Loucy (cell line): ENCODE measurements around the gene ZNF135.

ENCODE experiments used
- H2AFZ ChIP-seq: fragments of 200-600 bp; sonication (generic); 2 replicates; pipeline ENCODE4 v1.6.0; 2016; ENCODE audit warnings: antibody characterized with exemption, mild to moderate bottlenecking, low read length, moderate library complexity
- H3F3A ChIP-seq: fragments of 200-600 bp; 2 replicates; pipeline ENCODE4 v1.6.0; 2016; ENCODE audit warnings: antibody characterized with exemption, low read depth, mild to moderate bottlenecking
- H3K27me3 ChIP-seq: fragments of 200-600 bp; sonication (generic); 2 replicates; pipeline ENCODE4 v1.6.1; 2014; ENCODE audit warnings: low read length, mild to moderate bottlenecking; ENCODE audit not compliant: insufficient read depth, poor library complexity, severe bottlenecking
- H3K36me3 ChIP-seq: fragments of 200-600 bp; sonication (generic); 2 replicates; pipeline ENCODE4 v1.6.1; 2016; ENCODE audit warnings: low read length; ENCODE audit not compliant: insufficient read depth
- H3K4me1 ChIP-seq: fragments of 200-600 bp; sonication (generic); 2 replicates; pipeline ENCODE4 v1.5.1; 2014; ENCODE audit warnings: low read length, mild to moderate bottlenecking; ENCODE audit not compliant: insufficient read depth, poor library complexity, severe bottlenecking
- H3K4me2 ChIP-seq: fragments of 200-600 bp; sonication (generic); 2 replicates; pipeline ENCODE4 v1.6.0; 2014; ENCODE audit warnings: antibody characterized with exemption, low read length, low read depth, mild to moderate bottlenecking; ENCODE audit not compliant: poor library complexity, severe bottlenecking
- H3K4me3 ChIP-seq: fragments of 200-600 bp; sonication (generic); 2 replicates; pipeline ENCODE4 v1.5.1; 2014; ENCODE audit warnings: low read length, mild to moderate bottlenecking, mixed read lengths; ENCODE audit not compliant: poor library complexity, severe bottlenecking
- H3K79me2 ChIP-seq: fragments of 200-600 bp; sonication (generic); 2 replicates; pipeline ENCODE4 v1.6.1; 2014; ENCODE audit warnings: low read length; ENCODE audit not compliant: insufficient read depth
- H3K9ac ChIP-seq: fragments of 200-600 bp; sonication (generic); 2 replicates; pipeline ENCODE4 v1.6.0; 2014; ENCODE audit warnings: mild to moderate bottlenecking, low read depth, low read length, moderate library complexity; ENCODE audit not compliant: poor library complexity, severe bottlenecking
- H3K9me2 ChIP-seq: fragments of 200-600 bp; sonication (generic); replicated peaks from 2 replicates; pipeline ENCODE4 v1.6.1; 2016; ENCODE audit warnings: low read depth, low read length, mixed read lengths
- H3K9me3 ChIP-seq: fragments of 200-600 bp; sonication (generic); 2 replicates; pipeline ENCODE4 v1.6.1; 2014; ENCODE audit warnings: mild to moderate bottlenecking, antibody characterized with exemption, low read length, low read depth; ENCODE audit not compliant: insufficient read depth
- H4K20me1 ChIP-seq: fragments of 200-600 bp; sonication (generic); 2 replicates; pipeline ENCODE4 v1.6.0; 2014; ENCODE audit warnings: antibody characterized with exemption, low read length, mild to moderate bottlenecking; ENCODE audit not compliant: insufficient read depth, poor library complexity, severe bottlenecking
- EZH2phosphoT487 ChIP-seq: fragments of 200-600 bp; IDR thresholded peaks from 2 replicates; pipeline ENCODE4 v1.6.1; 2018; ENCODE audit warnings: antibody characterized with exemption, mild to moderate bottlenecking, moderate library complexity, borderline replicate concordance
- TF ChIP-seq, protein P1 (sequence below): fragments of 200-600 bp; sonication (generic); conservative IDR thresholded peaks from 2 replicates; pipeline ENCODE4 v1.5.1; 2014; ENCODE audit warnings: mild to moderate bottlenecking, antibody characterized with exemption, low read length

The ZNF135 gene

GRCh38 chr19:58084596-58085347 is 25.7 kb downstream of the ZNF135 start:
- H3K9ac ChIP-seq: no peak overlapping the region
- no peaks in the 10 kb centered on the region for H3K79me2 ChIP-seq
- H3K36me3 ChIP-seq: no peaks in the 10 kb centered on the region
- TF ChIP-seq EZH2phosphoT487: no peak
- TF ChIP-seq, protein P1, sequence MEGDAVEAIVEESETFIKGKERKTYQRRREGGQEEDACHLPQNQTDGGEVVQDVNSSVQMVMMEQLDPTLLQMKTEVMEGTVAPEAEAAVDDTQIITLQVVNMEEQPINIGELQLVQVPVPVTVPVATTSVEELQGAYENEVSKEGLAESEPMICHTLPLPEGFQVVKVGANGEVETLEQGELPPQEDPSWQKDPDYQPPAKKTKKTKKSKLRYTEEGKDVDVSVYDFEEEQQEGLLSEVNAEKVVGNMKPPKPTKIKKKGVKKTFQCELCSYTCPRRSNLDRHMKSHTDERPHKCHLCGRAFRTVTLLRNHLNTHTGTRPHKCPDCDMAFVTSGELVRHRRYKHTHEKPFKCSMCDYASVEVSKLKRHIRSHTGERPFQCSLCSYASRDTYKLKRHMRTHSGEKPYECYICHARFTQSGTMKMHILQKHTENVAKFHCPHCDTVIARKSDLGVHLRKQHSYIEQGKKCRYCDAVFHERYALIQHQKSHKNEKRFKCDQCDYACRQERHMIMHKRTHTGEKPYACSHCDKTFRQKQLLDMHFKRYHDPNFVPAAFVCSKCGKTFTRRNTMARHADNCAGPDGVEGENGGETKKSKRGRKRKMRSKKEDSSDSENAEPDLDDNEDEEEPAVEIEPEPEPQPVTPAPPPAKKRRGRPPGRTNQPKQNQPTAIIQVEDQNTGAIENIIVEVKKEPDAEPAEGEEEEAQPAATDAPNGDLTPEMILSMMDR: no peak
- H3K4me1 ChIP-seq: no peaks in the 10 kb centered on the region
- H3F3A ChIP-seq: no peaks in the 10 kb centered on the region
- no peaks in the 10 kb centered on the region for H3K27me3 ChIP-seq
- H3K4me3 ChIP-seq: no peak overlapping the region
- H4K20me1 ChIP-seq: no peaks in the 10 kb centered on the region
- no peaks in the 10 kb centered on the region for H3K9me2 ChIP-seq
- no peak overlapping the region for H2AFZ ChIP-seq
- peaks cover 23% of the 10 kb centered on the region; the same call in 1 of the 2 replicates for H3K9me3 ChIP-seq
- H3K4me2 ChIP-seq: no peak overlapping the region

- no peak for TF ChIP-seq EZH2phosphoT487
- TF ChIP-seq, protein P1: no peak
- Histone ChIP-seq H2AFZ (no peak overlapping the region), H3K79me2 (no peaks in the 10 kb centered on the region), H3F3A (no peaks in the 10 kb centered on the region), H3K36me3 (no peaks in the 10 kb centered on the region), H3K9ac (no peak overlapping the region), H3K27me3 (no peaks in the 10 kb centered on the region), H3K9me3 (peaks cover 26% of the 10 kb centered on the region; the same call in 1 of the 2 replicates), H3K4me2 (no peak overlapping the region), H4K20me1 (no peaks in the 10 kb centered on the region), H3K9me2 (no peaks in the 10 kb centered on the region), H3K4me3 (no peak overlapping the region), H3K4me1 (no peaks in the 10 kb centered on the region)
These were observed 26.3 kb downstream of the ZNF135 start for GRCh38 chr19:58085348-58085875.

DNA sequence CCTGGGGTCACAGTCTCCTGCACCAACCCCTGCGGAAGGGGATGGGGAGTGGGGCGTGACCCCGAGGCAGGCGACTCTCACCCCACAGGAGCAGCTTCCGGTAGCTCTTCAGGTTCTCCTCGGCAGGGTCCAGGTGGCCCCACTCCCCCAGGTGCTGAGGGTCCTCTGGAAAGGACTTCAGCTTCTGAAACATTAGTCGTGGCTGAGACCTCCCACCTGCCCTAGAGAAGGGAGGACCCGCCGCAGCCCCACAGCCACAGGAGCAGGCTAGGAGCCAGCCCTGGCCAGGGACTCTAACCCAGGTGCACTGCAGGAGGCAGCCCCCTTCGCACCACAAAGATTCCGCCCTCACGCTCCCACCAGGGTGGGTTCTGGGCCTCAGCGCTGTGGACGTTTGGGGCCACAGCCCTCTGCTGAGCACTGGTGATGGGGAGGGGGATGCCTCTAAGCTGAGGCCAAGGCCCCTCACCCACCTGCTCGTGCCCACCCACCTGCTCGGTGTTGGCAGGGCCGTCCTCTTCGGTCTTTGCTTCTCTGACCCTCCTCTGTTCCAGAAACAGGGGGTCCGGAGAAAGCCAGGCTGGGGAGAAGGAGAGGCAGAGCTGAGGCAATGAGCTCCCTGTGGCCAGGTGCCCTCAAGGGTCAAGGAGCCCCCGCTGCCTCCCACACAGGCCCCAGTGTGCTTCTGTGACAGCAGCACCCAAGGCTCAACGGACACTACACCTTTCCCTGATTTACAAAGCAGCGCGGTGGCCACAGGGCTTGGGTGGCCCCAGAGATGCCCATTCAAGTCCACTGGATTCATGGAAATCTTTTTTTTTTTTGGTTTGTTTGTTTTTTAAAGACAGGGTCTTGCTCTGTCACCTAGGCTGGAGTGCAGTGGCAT is 28.0 kb downstream of the ZNF135 start:
- Histone ChIP-seq H4K20me1 (no peaks in the 10 kb centered on the region), H3K9me3 (peaks cover 16% of the 10 kb centered on the region; the same call in 1 of the 2 replicates), H3K79me2 (no peaks in the 10 kb centered on the region), H2AFZ (no peak overlapping the region), H3K4me2 (no peak overlapping the region), H3K36me3 (no peaks in the 10 kb centered on the region), H3F3A (no peaks in the 10 kb centered on the region), H3K9me2 (no peaks in the 10 kb centered on the region), H3K9ac (no peak overlapping the region), H3K4me3 (no peak overlapping the region), H3K4me1 (no peaks in the 10 kb centered on the region), H3K27me3 (no peaks in the 10 kb centered on the region)
- TF ChIP-seq EZH2phosphoT487: no peak
- TF ChIP-seq, protein P1: no peak
